Transverse colon (tissue), 4 donors: ENCODE measurements around the gene CAB39L.

Experiments
- CTCF ChIP-seq, 5 experiments: fragments of 200-600 bp in 3 of 5; fragments of 450-650 bp in 2 of 5; sonication (generic) in 3 of 5; IDR thresholded peaks; 1 replicate in 2 of 5; 2 replicates in 3 of 5; pipeline ENCODE4 v1.5.1; 2016 to 2017; ENCODE audit warnings: antibody characterized with exemption in 5 of 5, inconsistent platforms in 3 of 5, mild to moderate bottlenecking in 2 of 5, moderate library complexity in 1 of 5
- POLR2A ChIP-seq: fragments of 450-650 bp; IDR thresholded peaks from one replicate; pipeline ENCODE4 v1.6.1; 2016; ENCODE audit warnings: antibody characterized with exemption, mild to moderate bottlenecking, moderate library complexity
- POLR2AphosphoS5 ChIP-seq, 3 donors: sonication (generic); formaldehyde crosslinking; IDR thresholded peaks; one replicate each; pipeline ENCODE4 v1.6.1; 2016; ENCODE audit warnings: antibody characterized with exemption in 3 of 3

- TF ChIP-seq CTCF (IDR thresholded peaks at IDR 0.05) (no peak), POLR2A (no peak), POLR2AphosphoS5 (IDR thresholded peaks at IDR 0.05) (no peak)
Measured at GRCh38 chr13:49346460-49346859, 97.4 kb downstream of the CAB39L start.
